Measurements from ENCODE around the gene OR1Q1. TPM values are rescaled to one million over a fixed set of nuclear protein-coding genes. Genes with fewer than 3 reads are reported as not detected.

OR1Q1 gene
- total RNA-seq, 1 donor from 2014 or later = not detected

- TF ChIP-seq CTCF (IDR thresholded peaks at IDR 0.05) = no peak
- DNase-seq (no peak), ATAC-seq (no peak)
- Histone ChIP-seq H3K27ac (no peak overlapping the region), H3K4me3 (no peak overlapping the region), H3K9me3 (peaks cover 3% of the 10 kb centered on the region), H3K27me3 (ENCODE audit: low read depth) (no peaks in the 10 kb centered on the region), H3K36me3 (no peaks in the 10 kb centered on the region), H3K4me1 (no peaks in the 10 kb centered on the region)
- intact Hi-C loops (cut with DNase I) = no loop called here
Measured at GRCh38 chr9:122605691-122606090, 8.8 kb upstream of the OR1Q1 start.

GRCh38 chr9:122606587-122606986, 8.0 kb upstream of the OR1Q1 start:
- intact Hi-C loops (cut with DNase I) = no loop called here
- peaks cover 3% of the 10 kb centered on the region for H3K9me3 ChIP-seq
- TF ChIP-seq CTCF (IDR thresholded peaks at IDR 0.05) = no peak
- no peak overlapping the region for H3K4me3 ChIP-seq
- no peaks in the 10 kb centered on the region for H3K27me3 ChIP-seq (ENCODE audit: low read depth)
- DNase-seq (no peak), ATAC-seq (no peak)
- H3K36me3 ChIP-seq = no peaks in the 10 kb centered on the region
- no peaks in the 10 kb centered on the region for H3K4me1 ChIP-seq
- no peak overlapping the region for H3K27ac ChIP-seq

DNA sequence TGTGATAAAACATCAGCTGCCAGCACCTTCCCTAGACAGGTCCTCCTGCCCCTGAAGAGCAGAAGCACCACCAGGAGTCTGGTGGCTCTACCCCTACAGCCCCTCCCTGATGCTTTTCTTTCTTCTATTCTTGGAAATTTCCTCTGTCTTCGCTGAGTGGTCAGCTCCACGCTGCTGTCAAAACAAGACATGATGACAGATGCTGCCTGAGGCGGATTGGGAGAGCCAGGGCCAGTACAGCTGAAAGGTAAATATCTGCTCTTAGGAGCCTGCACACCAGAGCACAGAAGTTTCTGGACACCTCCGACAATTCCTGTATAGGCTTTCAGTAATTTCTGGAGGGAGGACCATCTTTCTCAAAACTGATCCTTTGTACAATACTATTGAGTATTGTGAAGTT, 4.7 kb upstream of the OR1Q1 start:
- no peaks in the 10 kb centered on the region for H3K36me3 ChIP-seq
- intact Hi-C loops (cut with DNase I) = no loop called here
- no peaks in the 10 kb centered on the region for H3K9me3 ChIP-seq
- TF ChIP-seq CTCF (IDR thresholded peaks at IDR 0.05) = no peak
- DNase-seq = no peak
- H3K4me3 ChIP-seq = no peak overlapping the region
- no peaks in the 10 kb centered on the region for H3K27me3 ChIP-seq (ENCODE audit: low read depth)
- no peak overlapping the region for H3K27ac ChIP-seq
- no peak for ATAC-seq
- no peaks in the 10 kb centered on the region for H3K4me1 ChIP-seq

DNA sequence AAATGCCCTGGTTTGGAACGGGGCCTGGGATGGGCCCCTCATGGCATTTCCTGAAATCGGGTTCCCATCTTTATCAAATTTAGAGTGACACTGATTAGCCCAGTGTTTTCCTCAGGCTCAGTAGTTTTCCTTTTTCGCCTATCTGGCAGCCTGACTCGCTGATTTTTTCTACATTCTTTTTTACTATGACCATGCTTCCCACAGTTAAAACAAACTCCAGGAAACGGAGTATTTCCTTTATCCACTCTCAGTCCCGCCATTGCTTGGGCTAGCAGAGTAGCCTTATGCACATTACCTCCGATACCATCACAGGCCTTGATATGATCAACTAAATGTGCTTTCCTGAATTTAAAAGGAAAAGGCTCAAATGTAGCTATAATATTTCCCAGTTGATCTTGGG, 5.5 kb downstream of the OR1Q1 start:
- Histone ChIP-seq H3K27me3 (ENCODE audit: low read depth) (no peaks in the 10 kb centered on the region), H3K4me3 (no peak overlapping the region), H3K27ac (no peak overlapping the region), H3K9me3 (no peaks in the 10 kb centered on the region), H3K4me1 (no peaks in the 10 kb centered on the region), H3K36me3 (no peaks in the 10 kb centered on the region)
- TF ChIP-seq CTCF (IDR thresholded peaks at IDR 0.05) = no peak
- DNase-seq (no peak), ATAC-seq (no peak)
- intact Hi-C loops (cut with DNase I) = no loop called here

GRCh38 chr9:122642226-122642625, 27.7 kb downstream of the OR1Q1 start:
- Histone ChIP-seq H3K27me3 (ENCODE audit: low read depth) (no peaks in the 10 kb centered on the region), H3K27ac (no peak overlapping the region), H3K36me3 (no peaks in the 10 kb centered on the region), H3K4me3 (no peak overlapping the region), H3K9me3 (no peaks in the 10 kb centered on the region), H3K4me1 (no peaks in the 10 kb centered on the region)
- intact Hi-C loops (cut with DNase I) = no loop called here
- TF ChIP-seq CTCF (IDR thresholded peaks at IDR 0.05) = no peak
- ATAC-seq (no peak), DNase-seq (no peak)

GRCh38 chr9:122656378-122656777, 41.8 kb downstream of the OR1Q1 start:
- no peak overlapping the region for H3K27ac ChIP-seq
- ATAC-seq (no peak), DNase-seq (no peak)
- H3K27me3 ChIP-seq (ENCODE audit: low read depth) = no peaks in the 10 kb centered on the region
- no peak for TF ChIP-seq CTCF (IDR thresholded peaks at IDR 0.05)
- H3K4me3 ChIP-seq = no peak overlapping the region
- H3K9me3 ChIP-seq = no peaks in the 10 kb centered on the region
- no peaks in the 10 kb centered on the region for H3K36me3 ChIP-seq
- intact Hi-C loops (cut with DNase I) = no loop called here
- no peaks in the 10 kb centered on the region for H3K4me1 ChIP-seq
